ENCODE results near the gene TMEM187. TPM values are rescaled to one million over a fixed set of nuclear protein-coding genes. Genes with fewer than 3 reads are reported as not detected.
A peak's percentile ranks its signal among the peaks of the same experiment; 100 is the strongest.

Gene TMEM187
- total and polyA plus RNA-seq, 3 experiments from 2014 or later, result 3.3 to 17.2 (median 3.5) TPM

GRCh38 chrX:153966283-153966688, 6.3 kb upstream of the TMEM187 start:
- DNase-seq, result no peak
- no peaks in the 10 kb centered on the region for H3K9me3 Mint-ChIP-seq
- Histone ChIP-seq H3K36me3 (ENCODE audit: insufficient read depth, low read length) (peaks cover 20% of the 10 kb centered on the region), H3K27me3 (ENCODE audit: insufficient read depth, low read length, poor library complexity, severe bottlenecking) (no peaks in the 10 kb centered on the region), H3K9me3 (ENCODE audit: low read length) (no peaks in the 10 kb centered on the region), H3K4me3 (ENCODE audit: low read length) (no peak overlapping the region), H3K4me1 (ENCODE audit: insufficient read depth, low read length) (peaks cover 39% of the 10 kb centered on the region), H3K27ac (ENCODE audit: low read depth, low read length) (peak overlapping the region; percentile 67)
- peaks cover 0 to 33% (median 0%) of the 10 kb centered on the region in 3 donors for H3K36me3 Mint-ChIP-seq
- peak overlapping the region in 7 of 8 donors; percentile 88 to 98 (median 95) for H3K27ac Mint-ChIP-seq
- H3K4me1 Mint-ChIP-seq, result peaks cover 33 to 44% (median 38%) of the 10 kb centered on the region in 3 donors
- H3K4me3 Mint-ChIP-seq, result peak overlapping the region; percentile 50 to 100 (median 100)
- H3K27me3 Mint-ChIP-seq, result peaks cover 0 to 2% of the 10 kb centered on the region in 2 donors
- ChIA-PET POLR2A (interaction anchor here (0.8 to 1.5 kb wide), 2 partner anchors 15 to 40 kb away, joined by 4 to 5 read pairs; no protein-coding TSS in a partner anchor), CTCF (interaction anchor here (0.9 to 7.2 kb wide), 3 partner anchors 13 to 47 kb away, joined by 3 to 54 read pairs (median 12); no protein-coding TSS in a partner anchor)

- peaks cover 39% of the 10 kb centered on the region for H3K4me1 ChIP-seq (ENCODE audit: insufficient read depth, low read length)
- ChIA-PET POLR2A (interaction anchor here (0.5 to 1.6 kb wide), 5 partner anchors 16 to 40 kb away, joined by 3 to 5 read pairs (median 4); no protein-coding TSS in a partner anchor), CTCF (interaction anchor here (0.7 to 7.2 kb wide), 9 partner anchors 8 to 203 kb away, joined by 3 to 54 read pairs (median 4); partner anchors contain the start of genes IRAK1 and PLXNB3)
- peak overlapping the region; percentile 67 for H3K27ac ChIP-seq (ENCODE audit: low read depth, low read length)
- H3K36me3 ChIP-seq (ENCODE audit: insufficient read depth, low read length), result peaks cover 14% of the 10 kb centered on the region
- Mint-ChIP-seq H3K9me3 (peaks cover 0 to 2% (median 0%) of the 10 kb centered on the region in 5 donors), H3K27ac (peak overlapping the region; percentile 88 to 98 (median 96)), H3K4me1 (peaks cover 33 to 44% (median 38%) of the 10 kb centered on the region in 3 donors), H3K4me3 (peak overlapping the region; percentile 95 to 100 (median 100)), H3K27me3 (peaks cover 0 to 4% of the 10 kb centered on the region in 2 donors), H3K36me3 (peaks cover 0 to 29% (median 0%) of the 10 kb centered on the region in 3 donors)
- no peaks in the 10 kb centered on the region for H3K9me3 ChIP-seq (ENCODE audit: low read length)
- H3K27me3 ChIP-seq (ENCODE audit: insufficient read depth, low read length, poor library complexity, severe bottlenecking), result no peaks in the 10 kb centered on the region
- peak in 3 of 5 donors; percentile 26 to 64 (median 30) for DNase-seq
- peak overlapping the region; percentile 93 for H3K4me3 ChIP-seq (ENCODE audit: low read length)
Observed at GRCh38 chrX:153966841-153967535, 5.6 kb upstream of the TMEM187 start.

GRCh38 chrX:153967536-153968224, 4.9 kb upstream of the TMEM187 start:
- Mint-ChIP-seq H3K4me3 (peak overlapping the region; percentile 95 to 100 (median 100)), H3K36me3 (peaks cover 0 to 23% (median 0%) of the 10 kb centered on the region in 3 donors), H3K27me3 (peaks cover 0 to 4% of the 10 kb centered on the region in 2 donors), H3K9me3 (peaks cover 0 to 2% (median 0%) of the 10 kb centered on the region in 5 donors), H3K4me1 (peaks cover 33 to 44% (median 38%) of the 10 kb centered on the region in 3 donors), H3K27ac (peak overlapping the region; percentile 88 to 98 (median 96))
- Histone ChIP-seq H3K4me1 (ENCODE audit: insufficient read depth, low read length) (peaks cover 39% of the 10 kb centered on the region), H3K4me3 (ENCODE audit: low read length) (peak overlapping the region; percentile 93), H3K27ac (ENCODE audit: low read depth, low read length) (peak overlapping the region; percentile 67), H3K9me3 (ENCODE audit: low read length) (no peaks in the 10 kb centered on the region), H3K27me3 (ENCODE audit: insufficient read depth, low read length, poor library complexity, severe bottlenecking) (no peaks in the 10 kb centered on the region), H3K36me3 (ENCODE audit: insufficient read depth, low read length) (peaks cover 12% of the 10 kb centered on the region)
- POLR2A ChIA-PET, result interaction anchor here (0.8 to 1.6 kb wide), 3 partner anchors 39 to 173 kb away, joined by 4 read pairs; partner anchors contain the start of genes IDH3G and SSR4
- CTCF ChIA-PET, result interaction anchor here (0.7 to 7.2 kb wide), 11 partner anchors 9 to 204 kb away, joined by 3 to 54 read pairs (median 4); partner anchors contain the start of genes IRAK1 and PLXNB3
- DNase-seq, result peak in 3 of 5 donors; percentile 38 to 59 (median 59)

- H3K36me3 Mint-ChIP-seq, result peaks cover 0 to 22% (median 0%) of the 10 kb centered on the region in 3 donors
- H3K9me3 ChIP-seq (ENCODE audit: low read length), result no peaks in the 10 kb centered on the region
- peak overlapping the region; percentile 95 to 100 (median 100) for H3K4me3 Mint-ChIP-seq
- peaks cover 0 to 4% of the 10 kb centered on the region in 2 donors for H3K27me3 Mint-ChIP-seq
- peak overlapping the region; percentile 93 for H3K4me3 ChIP-seq (ENCODE audit: low read length)
- peak in 1 of 5 donors; percentile 32 for DNase-seq
- H3K4me1 ChIP-seq (ENCODE audit: insufficient read depth, low read length), result peaks cover 39% of the 10 kb centered on the region
- peaks cover 0 to 2% (median 0%) of the 10 kb centered on the region in 5 donors for H3K9me3 Mint-ChIP-seq
- peaks cover 37 to 48% (median 42%) of the 10 kb centered on the region in 3 donors for H3K4me1 Mint-ChIP-seq
- no peaks in the 10 kb centered on the region for H3K27me3 ChIP-seq (ENCODE audit: insufficient read depth, low read length, poor library complexity, severe bottlenecking)
- H3K27ac Mint-ChIP-seq, result peak overlapping the region; percentile 88 to 98 (median 96)
- CTCF ChIA-PET, result interaction anchor here (0.7 to 7.2 kb wide), 6 partner anchors 20 to 52 kb away, joined by 3 to 54 read pairs (median 5); partner anchors contain the start of gene IRAK1
- H3K36me3 ChIP-seq (ENCODE audit: insufficient read depth, low read length), result peaks cover 10% of the 10 kb centered on the region
- POLR2A ChIA-PET, result interaction anchor here (0.8 to 1.6 kb wide), 4 partner anchors 13 to 174 kb away, joined by 3 to 4 read pairs (median 4); partner anchors contain the start of genes IDH3G and SSR4
- H3K27ac ChIP-seq (ENCODE audit: low read depth, low read length), result peak overlapping the region; percentile 67
Observed at GRCh38 chrX:153968255-153968654, 4.3 kb upstream of the TMEM187 start.

GRCh38 chrX:153968754-153969124, 3.8 kb upstream of the TMEM187 start:
- DNase-seq, result peak in 2 of 5 donors; percentile 54 to 60
- peaks cover 42 to 51% (median 46%) of the 10 kb centered on the region in 3 donors for H3K4me1 Mint-ChIP-seq
- CTCF ChIA-PET, result interaction anchor here (0.8 to 7.2 kb wide), 5 partner anchors 21 to 205 kb away, joined by 4 to 54 read pairs (median 5); partner anchors contain the start of genes IRAK1 and PLXNB3
- POLR2A ChIA-PET, result interaction anchor here (0.8 to 1.0 kb wide), 3 partner anchors 13 to 40 kb away, joined by 3 read pairs; no protein-coding TSS in a partner anchor
- H3K36me3 Mint-ChIP-seq, result peaks cover 0 to 22% (median 0%) of the 10 kb centered on the region in 3 donors
- Histone ChIP-seq H3K9me3 (ENCODE audit: low read length) (no peaks in the 10 kb centered on the region), H3K4me1 (ENCODE audit: insufficient read depth, low read length) (peaks cover 43% of the 10 kb centered on the region), H3K36me3 (ENCODE audit: insufficient read depth, low read length) (peaks cover 5% of the 10 kb centered on the region), H3K27ac (ENCODE audit: low read depth, low read length) (peak overlapping the region; percentile 67), H3K4me3 (ENCODE audit: low read length) (peak overlapping the region; percentile 93), H3K27me3 (ENCODE audit: insufficient read depth, low read length, poor library complexity, severe bottlenecking) (no peaks in the 10 kb centered on the region)
- peaks cover 0 to 2% (median 0%) of the 10 kb centered on the region in 5 donors for H3K9me3 Mint-ChIP-seq
- H3K27ac Mint-ChIP-seq, result peak overlapping the region; percentile 47 to 98 (median 96)
- peaks cover 0 to 4% of the 10 kb centered on the region in 2 donors for H3K27me3 Mint-ChIP-seq
- peak overlapping the region; percentile 95 to 100 (median 100) for H3K4me3 Mint-ChIP-seq

GRCh38 chrX:153969125-153969903, 3.2 kb upstream of the TMEM187 start:
- H3K4me3 ChIP-seq (ENCODE audit: low read length), result peak overlapping the region; percentile 93
- peak overlapping the region; percentile 95 to 100 (median 100) for H3K4me3 Mint-ChIP-seq
- peak overlapping the region; percentile 47 to 98 (median 96) for H3K27ac Mint-ChIP-seq
- H3K9me3 Mint-ChIP-seq, result peaks cover 0 to 2% (median 0%) of the 10 kb centered on the region in 5 donors
- H3K4me1 Mint-ChIP-seq, result peaks cover 48 to 55% (median 51%) of the 10 kb centered on the region in 3 donors
- peaks cover 0 to 4% of the 10 kb centered on the region in 2 donors for H3K27me3 Mint-ChIP-seq
- H3K9me3 ChIP-seq (ENCODE audit: low read length), result no peaks in the 10 kb centered on the region
- no peaks in the 10 kb centered on the region for H3K36me3 ChIP-seq (ENCODE audit: insufficient read depth, low read length)
- peaks cover 0 to 19% (median 0%) of the 10 kb centered on the region in 3 donors for H3K36me3 Mint-ChIP-seq
- peak overlapping the region; percentile 67 for H3K27ac ChIP-seq (ENCODE audit: low read depth, low read length)
- CTCF ChIA-PET, result interaction anchor here (0.8 to 7.2 kb wide), 4 partner anchors 21 to 205 kb away, joined by 4 to 54 read pairs (median 5); partner anchors contain the start of genes IRAK1 and PLXNB3
- peak in 1 of 5 donors; percentile 41 for DNase-seq
- no peaks in the 10 kb centered on the region for H3K27me3 ChIP-seq (ENCODE audit: insufficient read depth, low read length, poor library complexity, severe bottlenecking)
- POLR2A ChIA-PET, result interaction anchor here (0.8 to 3.7 kb wide), 4 partner anchors 14 to 41 kb away, joined by 3 to 27 read pairs (median 3); no protein-coding TSS in a partner anchor
- peaks cover 49% of the 10 kb centered on the region for H3K4me1 ChIP-seq (ENCODE audit: insufficient read depth, low read length)
